ENCODE data around the gene ATP2A3.
A peak's percentile ranks its signal among the peaks of the same experiment; 100 is the strongest.

ATP2A3 gene

DNA sequence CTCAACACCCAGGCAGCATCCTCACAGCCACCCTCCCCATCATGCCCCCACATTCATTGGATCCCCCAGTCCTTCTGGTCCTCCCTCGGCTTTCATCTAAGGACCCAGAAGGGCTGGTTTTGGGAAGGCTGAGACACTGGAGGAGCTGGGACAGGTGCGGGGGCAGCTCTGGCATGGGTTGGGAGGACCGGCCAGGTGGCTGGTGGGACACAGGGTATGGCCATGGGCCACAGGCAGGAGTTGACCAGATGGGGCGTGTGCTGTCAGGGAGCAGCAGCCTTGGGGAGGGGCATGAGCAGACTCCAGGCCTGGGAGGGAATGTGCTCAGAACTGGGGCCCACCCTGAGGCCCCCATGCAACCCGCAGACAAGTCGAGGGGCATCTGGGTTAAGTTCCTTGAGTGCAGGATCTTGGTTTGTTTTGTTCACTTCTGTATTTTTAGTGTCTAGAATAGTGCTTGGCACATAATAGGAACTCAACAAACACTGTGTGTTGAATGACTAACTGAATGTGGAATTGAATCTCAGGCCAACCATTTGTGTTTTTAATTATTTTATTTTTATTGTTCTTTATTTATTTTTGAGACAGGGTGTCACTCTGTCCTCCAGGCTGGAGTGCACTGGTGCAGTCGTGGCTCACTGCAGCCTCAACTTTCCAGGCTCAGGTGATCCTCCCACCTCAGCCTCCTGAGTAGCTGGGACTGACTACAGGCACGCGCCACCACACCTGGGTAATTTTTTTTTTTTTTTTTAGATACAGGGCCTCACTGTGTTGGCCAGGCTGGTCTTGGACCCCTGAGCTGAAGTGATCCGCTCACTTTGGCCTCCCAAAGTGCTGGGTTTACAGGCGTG lies 53.6 kb downstream of the ATP2A3 start:
- no peak for DNase-seq (ENCODE audit: low read depth)

- DNase-seq (ENCODE audit: low read depth): no peak
Observed at GRCh38 chr17:3909257-3909656, 55.0 kb downstream of the ATP2A3 start.

DNA sequence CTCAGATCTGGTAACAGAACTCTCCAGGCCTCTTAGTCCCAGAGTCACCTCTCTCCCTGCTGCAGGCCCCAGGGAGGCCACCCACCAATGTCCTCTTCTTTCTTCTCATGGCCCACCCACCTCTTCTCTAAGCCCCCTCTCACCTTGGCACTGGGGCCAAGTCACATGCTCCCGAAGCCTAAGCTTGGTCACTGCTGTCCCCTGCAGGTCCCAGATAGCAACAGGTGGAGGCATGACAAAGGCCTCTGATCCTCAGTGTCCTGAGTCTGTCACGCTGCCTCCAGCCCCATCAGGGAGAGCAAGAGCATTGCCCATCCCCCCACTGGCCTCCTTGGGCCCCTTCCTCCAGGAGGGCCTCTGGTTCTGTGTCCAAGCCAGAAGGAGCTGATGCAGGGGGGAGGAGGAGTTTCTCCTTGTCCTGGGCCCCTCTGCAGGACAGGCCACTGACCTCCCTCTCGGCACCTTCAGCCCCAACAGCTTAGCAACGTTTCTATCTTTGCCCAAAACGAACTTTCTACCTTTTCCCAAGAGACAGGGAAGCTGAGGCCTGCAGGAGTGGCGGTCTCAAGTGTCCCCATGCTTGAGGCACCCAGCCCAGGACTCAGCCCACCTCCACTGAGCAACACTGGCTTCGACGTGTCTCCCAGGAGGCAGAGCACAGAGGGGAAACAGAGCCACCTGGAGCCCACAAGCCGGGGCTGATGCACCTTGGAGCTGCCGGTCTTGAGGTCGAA lies 56.6 kb downstream of the ATP2A3 start:
- DNase-seq (ENCODE audit: low read depth): no peak

DNA sequence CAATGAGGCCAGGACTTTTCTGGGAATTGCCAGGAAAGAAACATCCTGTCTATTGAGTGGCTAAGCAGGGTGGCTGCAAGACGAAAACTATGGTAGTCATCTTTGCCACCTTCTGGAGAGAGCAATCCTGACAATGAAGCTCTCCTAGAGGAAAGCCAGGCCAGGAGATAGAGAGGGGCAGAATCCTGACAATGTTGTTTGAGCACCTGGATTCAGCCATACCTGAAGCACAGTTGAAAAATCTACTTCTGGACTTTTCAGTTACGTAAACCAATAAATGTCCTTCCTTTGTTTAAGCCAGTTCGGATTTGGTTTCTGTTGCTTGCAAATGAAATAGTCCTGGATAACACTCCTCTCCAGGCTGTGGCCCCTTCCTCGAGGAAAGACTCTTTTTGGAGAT lies 57.4 kb downstream of the ATP2A3 start:
- no peak for DNase-seq (ENCODE audit: low read depth)

DNA sequence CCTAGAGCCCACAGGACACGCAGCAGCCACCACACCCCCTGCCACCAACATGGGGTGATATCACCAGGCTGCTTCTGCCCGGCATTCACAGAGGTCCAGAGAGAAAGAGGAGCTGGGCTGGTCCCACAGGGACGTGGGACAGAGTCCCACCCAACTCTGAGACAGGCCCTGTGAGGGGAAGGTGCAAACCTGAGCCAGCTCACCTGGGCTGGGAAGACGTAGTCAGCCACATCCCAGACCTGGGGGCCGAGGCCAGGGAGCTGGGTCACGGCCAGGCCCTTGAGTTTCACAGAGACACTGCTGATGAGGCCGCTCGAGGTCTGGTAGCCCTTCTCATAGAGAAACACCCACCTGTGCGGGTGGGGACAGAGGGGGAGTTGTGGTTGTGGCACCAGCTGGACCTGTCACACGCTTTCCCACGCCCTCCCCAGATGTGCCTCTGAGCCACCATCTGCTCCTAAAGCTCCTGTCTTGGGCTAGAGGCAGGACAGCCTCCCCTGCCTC lies 59.2 kb downstream of the ATP2A3 start:
- DNase-seq (ENCODE audit: low read depth): no peak

DNA sequence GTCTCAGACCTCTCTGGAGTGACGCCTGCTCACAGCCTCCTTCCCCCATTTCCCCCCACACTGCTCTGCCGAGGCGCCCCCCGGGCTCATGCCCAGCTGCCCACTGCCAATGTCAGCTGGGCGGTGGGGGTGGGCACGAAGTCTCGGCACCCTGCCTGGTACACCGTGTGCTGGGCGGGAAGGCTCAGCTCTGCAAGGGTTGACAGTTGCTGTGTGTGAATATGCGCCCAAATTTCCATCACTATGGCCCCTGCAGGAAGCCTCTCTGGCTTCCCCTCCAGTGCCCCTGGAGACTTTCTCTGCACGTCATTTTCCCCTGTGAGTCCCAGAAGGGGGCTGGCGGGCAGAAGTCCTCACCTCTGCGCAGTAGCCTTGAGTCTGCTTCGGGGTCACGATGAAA lies 59.7 kb downstream of the ATP2A3 start:
- DNase-seq (ENCODE audit: low read depth): no peak

DNA sequence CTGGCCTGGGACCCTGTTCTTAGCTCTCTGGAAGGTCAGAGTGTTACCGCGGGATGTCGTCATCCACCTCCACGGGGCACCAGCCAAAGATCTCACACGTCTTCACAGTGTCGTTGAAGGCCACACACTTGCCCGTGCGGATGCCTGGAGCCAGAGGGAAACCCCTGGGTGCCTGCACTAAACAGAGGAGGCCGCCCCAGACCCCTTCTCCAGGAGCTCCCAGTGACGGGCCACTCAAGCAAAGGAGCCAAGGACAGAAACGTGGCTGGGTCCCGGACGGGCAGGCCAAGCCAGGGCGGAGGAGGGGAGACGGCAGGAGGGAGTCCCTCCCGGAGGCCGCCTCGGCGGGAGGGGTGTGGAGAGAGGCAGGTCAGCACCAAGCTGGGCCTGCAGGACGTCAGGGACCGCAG lies 60.4 kb downstream of the ATP2A3 start:
- no peak for DNase-seq (ENCODE audit: low read depth)

DNA sequence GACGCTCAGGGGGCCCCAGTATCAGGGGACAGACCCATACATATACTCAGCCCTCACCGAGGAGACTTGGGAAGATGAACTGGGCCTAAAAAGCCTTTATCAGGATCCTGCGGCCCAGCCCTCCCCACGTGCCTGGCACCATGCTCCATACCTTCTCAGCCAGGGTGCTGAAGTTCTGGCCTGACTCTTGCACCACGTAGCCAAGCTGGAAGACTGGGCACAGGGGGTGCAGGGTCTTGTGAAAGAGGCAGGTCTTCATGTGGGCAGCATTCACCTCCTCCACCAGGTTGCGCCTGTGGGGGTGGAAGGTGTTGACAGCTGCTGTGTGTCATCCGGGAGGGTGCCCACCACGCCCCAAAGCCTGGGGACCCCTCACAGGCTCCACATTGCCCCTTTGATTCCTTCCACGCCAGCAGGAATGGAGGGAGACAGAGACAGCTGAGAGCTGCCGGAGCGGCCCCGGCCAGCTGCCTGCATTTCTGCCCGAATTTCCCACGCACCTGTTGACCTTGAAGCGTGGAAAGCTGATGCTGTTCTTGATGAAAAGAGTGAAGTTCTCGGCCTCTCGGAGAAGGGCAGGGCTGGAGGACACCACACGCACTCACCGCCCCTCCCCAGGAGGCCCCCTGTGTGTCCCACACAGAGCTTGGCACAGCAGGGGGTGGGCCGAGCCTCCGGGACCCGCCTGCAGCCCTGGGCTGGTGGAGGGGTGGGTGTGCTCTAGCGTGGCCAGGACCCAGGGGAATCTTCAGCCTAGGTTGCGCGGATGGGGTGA lies 61.0 kb downstream of the ATP2A3 start:
- no peak for DNase-seq (ENCODE audit: low read depth)

DNA sequence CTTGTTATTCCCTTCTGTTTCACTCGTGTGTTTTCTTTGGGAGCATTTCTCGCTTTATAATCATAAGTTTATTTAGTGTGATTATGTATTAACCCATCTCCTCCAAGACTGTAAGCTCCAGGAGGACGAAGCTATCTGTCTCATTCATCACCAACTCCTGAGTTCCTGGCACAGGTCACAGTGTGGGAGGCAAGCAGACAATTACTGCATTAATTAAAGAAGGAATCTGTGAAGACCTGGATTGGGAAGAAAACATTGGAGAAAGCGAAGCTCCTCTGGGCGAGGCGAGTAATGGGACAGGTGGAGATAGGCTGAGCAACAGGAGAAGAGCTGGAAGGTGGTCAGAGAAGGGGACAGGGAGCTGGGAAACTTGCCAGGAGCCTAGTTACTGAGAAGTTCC lies 63.6 kb downstream of the ATP2A3 start:
- no peak for DNase-seq (ENCODE audit: low read depth)

- no peak for DNase-seq (ENCODE audit: low read depth)
Observed at GRCh38 chr17:3897731-3898130, 66.5 kb downstream of the ATP2A3 start.

- DNase-seq (ENCODE audit: low read depth): no peak
Observed at GRCh38 chr17:3896968-3897235, 67.3 kb downstream of the ATP2A3 start.

DNA sequence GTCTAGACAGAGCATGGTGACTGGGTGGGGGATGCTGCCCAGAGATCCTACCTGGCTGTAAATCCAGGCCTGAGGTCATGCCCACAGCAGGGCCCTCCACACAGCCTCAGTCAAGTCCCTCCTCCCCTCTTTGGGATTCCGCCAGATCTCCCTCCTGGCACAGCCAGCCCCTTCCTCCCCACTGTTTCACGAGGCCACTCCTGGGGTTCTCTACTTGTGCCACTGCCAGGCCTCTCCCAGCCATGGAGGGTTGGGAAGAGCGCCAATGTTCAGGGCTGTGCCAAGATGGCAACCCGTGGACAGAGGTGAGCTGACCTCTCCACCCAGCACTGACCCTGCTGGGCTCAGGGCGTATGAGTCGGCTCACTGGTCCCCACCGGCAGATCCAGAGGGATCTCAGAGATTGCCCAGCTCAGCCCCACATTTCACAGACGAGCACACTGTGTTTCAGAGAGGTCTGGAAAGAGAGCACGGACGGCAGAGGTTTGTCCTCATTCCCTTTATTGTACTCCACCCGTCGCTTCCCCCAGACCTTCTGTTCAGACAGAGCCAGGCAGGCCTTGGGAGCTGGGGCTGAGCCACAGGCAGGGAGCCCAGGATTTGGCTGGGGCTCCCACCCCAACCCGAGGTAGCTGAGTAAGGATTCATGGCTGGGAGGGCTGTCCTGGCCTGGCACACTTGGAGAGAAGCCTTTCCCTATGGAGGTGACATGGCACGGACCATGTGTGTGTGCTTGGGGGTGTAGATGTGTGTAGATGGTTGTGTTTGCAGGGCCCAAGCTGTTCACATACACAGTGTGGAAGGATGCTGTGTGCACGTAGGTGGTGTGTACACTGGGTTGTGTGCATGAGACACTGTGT lies 67.9 kb downstream of the ATP2A3 start:
- DNase-seq (ENCODE audit: low read depth): no peak

DNA sequence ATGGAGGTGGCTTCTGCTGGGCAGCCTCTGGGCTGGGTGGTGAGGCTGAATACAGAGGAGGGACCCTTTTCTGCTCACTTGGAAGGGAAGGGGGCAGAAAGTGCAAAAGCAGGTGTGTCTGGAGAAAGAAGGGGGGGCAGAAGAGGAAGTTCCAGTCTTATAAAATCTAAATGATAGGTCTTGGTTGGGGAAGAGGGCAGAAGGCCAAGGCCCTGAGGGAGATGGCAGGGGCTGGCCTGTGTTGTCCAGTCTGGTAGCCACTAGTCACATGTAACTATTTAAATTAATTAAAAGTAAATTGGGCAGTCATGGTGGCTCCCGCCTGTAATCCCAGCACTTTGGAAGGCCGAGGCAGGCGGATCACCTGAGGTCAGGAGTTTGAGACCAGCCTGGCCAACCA lies 68.9 kb downstream of the ATP2A3 start:
- no peak for DNase-seq (ENCODE audit: low read depth)

- peak; percentile 53 for DNase-seq (ENCODE audit: low read depth)
Observed at GRCh38 chr17:3894911-3895343, 69.3 kb downstream of the ATP2A3 start.

DNA sequence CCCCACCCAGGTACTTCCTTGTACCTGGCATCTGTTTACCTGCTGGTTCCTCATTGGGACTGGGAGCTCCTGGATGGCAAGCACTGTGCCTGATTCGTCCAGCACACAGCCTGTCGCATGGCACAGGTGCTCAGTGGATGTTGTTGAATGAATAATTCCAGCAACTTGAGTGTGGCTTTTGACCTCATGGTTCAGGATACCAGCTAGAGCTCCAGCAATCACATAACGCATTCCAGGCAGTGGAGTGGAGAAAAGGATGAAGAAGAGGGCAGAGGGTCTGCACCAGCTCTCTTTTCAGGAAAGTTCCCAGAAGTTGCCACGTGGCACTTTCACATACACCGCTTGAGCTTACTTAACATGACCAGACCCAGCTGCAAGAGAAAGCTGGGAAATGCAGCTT lies 70.0 kb downstream of the ATP2A3 start:
- DNase-seq (ENCODE audit: low read depth): no peak

GRCh38 chr17:3893720-3894116 lies 70.5 kb downstream of the ATP2A3 start:
- no peak for DNase-seq (ENCODE audit: low read depth)

DNA sequence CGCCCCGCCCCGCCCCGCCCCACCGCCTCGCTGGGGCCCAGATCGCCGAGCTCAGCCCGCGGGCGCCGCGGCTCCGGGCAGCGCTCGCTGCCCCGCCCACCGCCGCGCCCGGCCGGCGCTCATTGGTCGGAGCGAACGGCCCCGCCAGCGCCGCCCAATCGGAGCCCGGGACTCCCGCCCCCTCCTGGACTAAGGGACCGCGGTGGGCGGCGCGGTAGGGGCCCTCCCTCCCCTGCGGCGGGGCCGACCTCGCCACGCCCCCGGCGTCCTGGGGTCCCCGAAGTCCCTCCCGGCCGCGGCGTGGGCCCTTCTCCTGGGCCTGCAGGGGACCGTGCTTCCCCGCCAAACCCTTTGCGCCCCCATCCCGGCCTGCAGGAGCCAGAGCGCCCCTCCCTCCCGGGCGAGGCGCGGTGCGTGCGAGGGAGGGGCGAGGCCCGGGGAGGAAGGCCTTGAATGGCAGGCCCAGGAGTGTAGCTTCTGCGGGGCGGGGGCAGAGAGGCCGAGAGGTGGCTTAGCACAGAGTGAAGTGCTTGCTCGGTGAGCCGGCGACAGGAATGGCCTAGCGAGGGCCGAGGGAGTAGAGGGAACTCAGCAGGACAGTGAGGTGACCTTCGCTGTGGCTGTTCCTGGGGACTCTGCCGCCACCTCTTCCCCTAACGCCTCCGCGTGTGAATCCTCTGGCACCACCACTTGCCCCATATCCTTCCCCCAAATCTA lies 71.1 kb downstream of the ATP2A3 start, which contains the start of gene CAMKK1:
TSS of gene CAMKK1 (minus strand) at position 51 of the 717 bp plus-strand sequence. CDS start 7,366 bp downstream, outside the sequence.
- peak; percentile 72 for DNase-seq (ENCODE audit: low read depth)

DNA sequence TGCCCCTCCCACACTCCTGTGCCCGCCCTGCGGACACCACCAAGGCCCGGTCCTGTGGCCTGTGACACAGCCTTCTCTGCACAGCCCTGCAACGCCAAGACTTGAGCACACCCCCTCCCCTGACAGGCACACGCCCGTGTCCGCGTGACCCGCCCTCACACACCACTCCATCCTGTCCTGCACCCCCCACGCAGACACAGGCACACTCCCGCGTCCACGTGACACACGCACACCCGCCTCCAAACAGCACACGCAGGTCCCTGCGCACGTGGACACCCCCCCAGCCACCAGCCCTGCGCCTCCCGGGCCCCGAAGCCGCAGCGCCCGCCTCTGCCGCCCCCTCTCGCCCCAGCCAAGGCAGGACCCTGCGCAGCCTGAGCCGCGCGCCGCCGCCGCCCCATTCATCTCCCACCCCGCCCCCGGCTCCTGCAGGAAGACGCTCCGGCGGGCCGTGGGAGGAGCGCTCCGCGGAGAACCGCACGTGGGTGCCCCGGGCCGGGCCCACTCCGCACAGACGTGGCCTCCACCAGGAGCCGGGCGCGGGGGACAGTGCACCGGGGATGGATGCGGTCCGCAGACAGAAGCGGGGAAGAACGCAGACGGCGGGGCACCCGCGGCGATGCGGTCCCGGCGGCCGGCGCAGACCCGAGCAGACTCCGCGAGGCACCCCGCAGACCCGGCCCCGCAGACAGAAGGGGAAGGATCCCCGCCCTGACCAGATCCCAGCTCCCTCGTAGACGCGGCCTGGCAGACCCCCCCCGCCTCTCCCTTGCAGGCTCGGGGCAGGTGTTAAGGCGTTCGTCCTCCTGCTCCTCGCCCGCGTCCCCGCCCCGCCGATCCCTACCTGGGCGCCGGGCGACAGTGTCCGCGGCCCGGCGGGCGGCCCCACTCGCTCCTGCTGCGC lies 71.9 kb downstream of the ATP2A3 start:
- peak; percentile 63 for DNase-seq (ENCODE audit: low read depth)

DNA sequence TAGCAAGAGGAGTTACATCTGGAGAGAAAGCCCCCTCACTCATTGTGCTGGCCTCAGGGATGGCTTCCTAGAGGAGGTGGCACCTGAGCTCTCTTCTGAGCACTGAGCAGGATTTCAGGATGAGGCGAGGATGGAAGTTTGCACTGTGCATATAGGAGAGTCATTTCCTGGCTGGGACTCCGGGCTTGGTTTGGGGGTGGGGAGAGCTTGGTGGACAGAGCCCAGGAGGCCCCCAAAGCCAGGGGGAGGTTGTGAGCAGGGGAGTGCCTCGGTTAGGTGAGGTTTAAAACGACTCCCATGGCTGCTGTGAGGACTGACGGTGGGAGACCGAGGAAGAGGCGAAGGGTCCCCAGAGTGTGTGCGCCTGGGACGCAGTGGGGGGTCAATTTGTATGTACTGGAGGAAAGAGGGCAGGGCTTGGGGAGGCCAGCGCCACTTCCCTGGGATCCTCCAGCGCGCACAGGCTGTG lies 72.6 kb downstream of the ATP2A3 start:
- DNase-seq (ENCODE audit: low read depth): no peak

GRCh38 chr17:3890878-3891219 lies 73.4 kb downstream of the ATP2A3 start:
- DNase-seq (ENCODE audit: low read depth): no peak
